Esophagus squamous epithelium (tissue), 4 donors: ENCODE measurements around the gene CA11.

Experiments
- CTCF ChIP-seq, 6 experiments: fragments of 450-650 bp in 4 of 6; fragments of 200-600 bp in 2 of 6; sonication (generic) in 2 of 6; IDR thresholded peaks; one replicate each; pipeline ENCODE4 v1.5.1; 2016 to 2019; ENCODE audit warnings: antibody characterized with exemption in 6 of 6, mild to moderate bottlenecking in 4 of 6, moderate library complexity in 4 of 6
- POLR2A ChIP-seq, 4 donors: fragments of 450-650 bp; IDR thresholded peaks; one replicate each; pipeline ENCODE4 v1.6.1; 2017; ENCODE audit warnings: antibody characterized with exemption in 4 of 4, mild to moderate bottlenecking in 4 of 4, moderate library complexity in 3 of 4

DNA sequence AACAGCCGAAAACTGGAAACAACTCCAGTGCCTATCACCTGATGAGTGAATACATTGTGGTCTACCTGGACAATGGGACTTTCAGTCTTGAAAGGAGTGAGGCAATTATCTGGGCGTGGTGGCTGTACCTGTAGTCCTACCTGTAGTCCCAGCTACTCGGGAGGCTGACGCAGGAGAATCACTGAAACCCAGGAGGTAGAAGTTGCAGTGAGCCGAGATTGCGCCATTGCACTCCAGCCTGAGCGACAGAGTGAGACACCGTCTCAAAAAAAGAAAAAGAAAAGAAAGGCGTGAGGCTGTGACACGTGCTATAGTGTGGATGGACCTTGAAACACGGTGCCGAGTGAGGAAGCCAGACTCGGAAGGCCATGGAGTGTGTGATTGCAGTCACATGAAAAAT lies 30.9 kb upstream of the CA11 start:
- TF ChIP-seq CTCF (IDR thresholded peaks at IDR 0.05) (no peak), POLR2A (IDR thresholded peaks at IDR 0.05) (no peak)
